H9 (cell line): Measurements from ENCODE around the gene ERP44. TPM values are rescaled to one million over a fixed set of nuclear protein-coding genes. Genes with fewer than 3 reads are reported as not detected.

Source experiments
- DNase-seq: peaks from one replicate; pipeline ENCODE4 v3.0.0-alpha.2; 2017
- H2AFZ ChIP-seq: one replicate; pipeline ENCODE4 v1.6.1; 2013; ENCODE audit warnings: mild to moderate bottlenecking, low read length, control low read depth, moderate library complexity
- H2AK5ac ChIP-seq: 2 replicates; pipeline ENCODE4 v1.6.1; 2013; ENCODE audit warnings: low read length, control low read depth, mixed read lengths; ENCODE audit not compliant: insufficient read length
- H2BK120ac ChIP-seq: one replicate; pipeline ENCODE4 v1.6.1; 2013; ENCODE audit warnings: low read depth, mild to moderate bottlenecking, low read length, control low read depth, inconsistent platforms; ENCODE audit not compliant: poor library complexity, severe bottlenecking
- H2BK12ac ChIP-seq: 2 replicates; pipeline ENCODE4 v1.6.1; 2013; ENCODE audit warnings: low read length, control low read depth, mixed read lengths, low read depth; ENCODE audit not compliant: insufficient read length
- H2BK15ac ChIP-seq: 2 replicates; pipeline ENCODE4 v1.6.1; 2013; ENCODE audit warnings: low read depth, low read length, control low read depth
- H2BK20ac ChIP-seq: one replicate; pipeline ENCODE4 v1.6.1; 2013; ENCODE audit warnings: low read depth, mild to moderate bottlenecking, low read length, control low read depth, inconsistent platforms; ENCODE audit not compliant: poor library complexity, severe bottlenecking
- H2BK5ac ChIP-seq: 2 replicates; pipeline ENCODE4 v1.6.1; 2013; ENCODE audit warnings: low read length, control low read depth, mixed read lengths; ENCODE audit not compliant: insufficient read length
- H3K14ac ChIP-seq: 2 replicates; pipeline ENCODE4 v1.6.1; 2013; ENCODE audit warnings: low read length, control low read depth; ENCODE audit not compliant: insufficient read depth
- H3K18ac ChIP-seq: 2 replicates; pipeline ENCODE4 v1.6.1; 2013; ENCODE audit warnings: low read depth, mild to moderate bottlenecking, mixed read lengths, low read length, control low read depth; ENCODE audit not compliant: insufficient read length
- H3K23ac ChIP-seq: 2 replicates; pipeline ENCODE4 v1.6.1; 2013; ENCODE audit warnings: low read length, control low read depth, mixed read lengths, low read depth; ENCODE audit not compliant: insufficient read length
- H3K23me2 ChIP-seq: 2 replicates; pipeline ENCODE4 v1.6.1; 2013; ENCODE audit warnings: low read depth, mild to moderate bottlenecking, mixed read lengths, low read length, control low read depth; ENCODE audit not compliant: insufficient read length, poor library complexity, severe bottlenecking
- H3K27ac ChIP-seq: 2 replicates; pipeline ENCODE4 v1.5.1; 2013; ENCODE audit warnings: low read length, control low read depth, mixed read lengths, low read depth; ENCODE audit not compliant: insufficient read length
- H3K27me3 ChIP-seq: 2 replicates; pipeline ENCODE4 v1.6.1; 2013; ENCODE audit warnings: low read length, control low read depth, inconsistent platforms; ENCODE audit not compliant: insufficient read depth
- H3K4ac ChIP-seq: 2 replicates; pipeline ENCODE4 v1.6.1; 2013; ENCODE audit warnings: low read depth, mild to moderate bottlenecking, control low read depth, inconsistent platforms, low read length, moderate library complexity
- H3K4me1 ChIP-seq: 2 replicates; pipeline ENCODE4 v1.6.1; 2013; ENCODE audit warnings: low read length, control low read depth, inconsistent platforms; ENCODE audit not compliant: insufficient read depth
- H3K4me2 ChIP-seq: 2 replicates; pipeline ENCODE4 v1.6.1; 2013; ENCODE audit warnings: low read length, control low read depth, mixed read lengths; ENCODE audit not compliant: insufficient read length, insufficient read depth
- H3K56ac ChIP-seq: 2 replicates; pipeline ENCODE4 v1.6.1; 2013; ENCODE audit warnings: low read depth, mild to moderate bottlenecking, mixed read lengths, low read length, control low read depth; ENCODE audit not compliant: insufficient read length
- H3K79me1 ChIP-seq: 2 replicates; pipeline ENCODE4 v1.6.1; 2013; ENCODE audit warnings: low read depth, mild to moderate bottlenecking, moderate library complexity, low read length, control low read depth, inconsistent platforms; ENCODE audit not compliant: insufficient read depth, poor library complexity, severe bottlenecking
- H3K79me2 ChIP-seq: 2 replicates; pipeline ENCODE4 v1.6.1; 2013; ENCODE audit warnings: low read length, control low read depth, inconsistent platforms; ENCODE audit not compliant: insufficient read depth
- H3K9ac ChIP-seq: 2 replicates; pipeline ENCODE4 v1.6.1; 2013; ENCODE audit warnings: low read length, control low read depth, mixed read lengths; ENCODE audit not compliant: insufficient read length; ENCODE audit errors: extremely low read depth
- H3K9me3 ChIP-seq: one replicate; pipeline ENCODE4 v1.6.1; 2013; ENCODE audit warnings: low read depth, low read length, inconsistent platforms; ENCODE audit not compliant: control insufficient read depth
- H3T11ph ChIP-seq: one replicate; pipeline ENCODE4 v1.6.1; 2013; ENCODE audit warnings: mild to moderate bottlenecking, low read length, control low read depth, inconsistent platforms
- H4K20me1 ChIP-seq: one replicate; pipeline ENCODE4 v1.6.1; 2013; ENCODE audit not compliant: control insufficient read depth, insufficient read length, insufficient read depth
- H4K5ac ChIP-seq: 2 replicates; pipeline ENCODE4 v1.6.1; 2013; ENCODE audit warnings: low read depth, mild to moderate bottlenecking, mixed read lengths, low read length, control low read depth; ENCODE audit not compliant: insufficient read length
- H4K8ac ChIP-seq: replicated peaks from 2 replicates; pipeline ENCODE4 v1.6.1; 2013; ENCODE audit warnings: low read length, control low read depth, mixed read lengths, low read depth; ENCODE audit not compliant: insufficient read length
- H4K91ac ChIP-seq: 2 replicates; pipeline ENCODE4 v1.6.1; 2013; ENCODE audit warnings: low read depth, mild to moderate bottlenecking, moderate library complexity, mixed read lengths, low read length, control low read depth; ENCODE audit not compliant: insufficient read length
- H3K27ac Mint-ChIP-seq, 3 experiments: 2 replicates in 2 of 3; 3 replicates in 1 of 3; pipeline ENCODE4 v1.8.0; 2020 to 2021; ENCODE audit warnings: mixed read lengths in 3 of 3, mild to moderate bottlenecking in 1 of 3, moderate library complexity in 1 of 3
- H3K27me3 Mint-ChIP-seq: 2 replicates; pipeline ENCODE4 v1.8.0; 2021; ENCODE audit warnings: low read depth, mild to moderate bottlenecking, moderate library complexity, mixed read lengths
- H3K36me3 Mint-ChIP-seq, 3 experiments: 2 replicates in 2 of 3; 3 replicates in 1 of 3; pipeline ENCODE4 v1.8.0; 2020 to 2021; ENCODE audit warnings: low read depth in 3 of 3, mixed read lengths in 3 of 3; ENCODE audit not compliant: insufficient read depth in 1 of 3
- H3K4me1 Mint-ChIP-seq, 2 experiments: 2 replicates each; pipeline ENCODE4 v1.8.0; 2020; ENCODE audit warnings: mixed read lengths in 2 of 2
- H3K4me3 Mint-ChIP-seq, 2 experiments: 2 replicates in 1 of 2; 3 replicates in 1 of 2; pipeline ENCODE4 v1.8.0; 2020 to 2021; ENCODE audit warnings: mild to moderate bottlenecking in 2 of 2, mixed read lengths in 2 of 2, moderate library complexity in 1 of 2
- H3K9me3 Mint-ChIP-seq, 2 experiments: 2 replicates in 1 of 2; 3 replicates in 1 of 2; pipeline ENCODE4 v1.8.0; 2020; ENCODE audit warnings: mild to moderate bottlenecking in 2 of 2, mixed read lengths in 2 of 2, moderate library complexity in 1 of 2
- WGBS: extraction: QIAGEN DNeasy Blood & Tissue Kit; methylation state at CpG from one replicate; pipeline ENCODE4 v1.1.7; 2013; ENCODE audit warnings: missing lambda C conversion rate, low lambda C conversion rate, mixed read lengths; ENCODE audit not compliant: insufficient read length; ENCODE audit errors: extremely low coverage; 5-methylcytosine and 5-hydroxymethylcytosine counted together
- total RNA-seq: library from RNA; stranded (reverse); gene quantifications from 2 replicates; pipeline ENCODE4 v1.2.1, GENCODE V29; 2021
- TF ChIP-seq, protein P1 (sequence below): fragments of 200-600 bp; sonication (generic); conservative IDR thresholded peaks from 3 replicates; pipeline ENCODE4 v1.8.0; 2021; ENCODE audit warnings: antibody characterized with exemption, mild to moderate bottlenecking

Gene ERP44
- total RNA-seq, 1 experiment from 2014 or later, result 15.4 TPM

DNA sequence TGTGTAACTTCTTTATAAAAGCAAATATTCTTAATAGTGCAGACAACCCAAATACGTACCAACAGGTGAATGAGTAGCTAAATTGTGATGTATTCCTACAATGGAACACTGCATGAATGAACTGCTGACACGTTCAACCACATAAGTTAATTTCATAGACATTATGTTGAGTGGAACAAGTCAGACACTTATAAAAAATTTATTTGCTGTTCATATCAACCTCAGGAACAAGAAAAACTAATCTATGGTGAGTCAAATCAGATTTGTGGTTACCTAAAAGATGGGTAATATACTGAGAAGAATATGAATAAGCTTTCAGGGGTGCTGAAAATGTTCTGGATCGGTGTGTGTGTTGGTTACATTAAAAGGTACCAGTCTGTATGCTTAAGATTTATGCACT lies 35.9 kb upstream of the ERP44 start:
- H3K4me1 Mint-ChIP-seq, result peaks cover 0 to 6% of the 10 kb centered on the region in 2 experiments; a peak in 3 of 4 replicates
- Histone ChIP-seq H3K14ac (no peak overlapping the region), H3K27me3 (no peaks in the 10 kb centered on the region), H2BK5ac (no peak overlapping the region), H3K18ac (no peak overlapping the region), H3K9me3 (no peaks in the 10 kb centered on the region), H2AFZ (no peak overlapping the region), H2BK15ac (no peak overlapping the region), H4K20me1 (no peaks in the 10 kb centered on the region), H3K23ac (no peak overlapping the region), H3K4me1 (no peaks in the 10 kb centered on the region), H2BK120ac (no peak overlapping the region), H3K79me2 (no peaks in the 10 kb centered on the region), H4K91ac (no peak overlapping the region), H3K4ac (no peak overlapping the region), H3T11ph (no peak overlapping the region), H3K9ac (no peak overlapping the region), H3K23me2 (no peaks in the 10 kb centered on the region), H3K56ac (no peak overlapping the region), H2AK5ac (no peak overlapping the region), H2BK12ac (no peak overlapping the region), H4K8ac (no peak overlapping the region), H3K4me2 (no peak overlapping the region), H3K27ac (no peak overlapping the region), H3K79me1 (no peaks in the 10 kb centered on the region), H4K5ac (no peak overlapping the region), H2BK20ac (no peak overlapping the region)
- H3K27ac Mint-ChIP-seq, result no peak overlapping the region
- H3K9me3 Mint-ChIP-seq, result no peaks in the 10 kb centered on the region
- no peak for DNase-seq
- TF ChIP-seq, protein P1, sequence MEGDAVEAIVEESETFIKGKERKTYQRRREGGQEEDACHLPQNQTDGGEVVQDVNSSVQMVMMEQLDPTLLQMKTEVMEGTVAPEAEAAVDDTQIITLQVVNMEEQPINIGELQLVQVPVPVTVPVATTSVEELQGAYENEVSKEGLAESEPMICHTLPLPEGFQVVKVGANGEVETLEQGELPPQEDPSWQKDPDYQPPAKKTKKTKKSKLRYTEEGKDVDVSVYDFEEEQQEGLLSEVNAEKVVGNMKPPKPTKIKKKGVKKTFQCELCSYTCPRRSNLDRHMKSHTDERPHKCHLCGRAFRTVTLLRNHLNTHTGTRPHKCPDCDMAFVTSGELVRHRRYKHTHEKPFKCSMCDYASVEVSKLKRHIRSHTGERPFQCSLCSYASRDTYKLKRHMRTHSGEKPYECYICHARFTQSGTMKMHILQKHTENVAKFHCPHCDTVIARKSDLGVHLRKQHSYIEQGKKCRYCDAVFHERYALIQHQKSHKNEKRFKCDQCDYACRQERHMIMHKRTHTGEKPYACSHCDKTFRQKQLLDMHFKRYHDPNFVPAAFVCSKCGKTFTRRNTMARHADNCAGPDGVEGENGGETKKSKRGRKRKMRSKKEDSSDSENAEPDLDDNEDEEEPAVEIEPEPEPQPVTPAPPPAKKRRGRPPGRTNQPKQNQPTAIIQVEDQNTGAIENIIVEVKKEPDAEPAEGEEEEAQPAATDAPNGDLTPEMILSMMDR, result no peak
- peaks cover 7 to 22% (median 13%) of the 10 kb centered on the region in 3 experiments; a peak in 6 of 7 replicates for H3K36me3 Mint-ChIP-seq
- no peak overlapping the region for H3K4me3 Mint-ChIP-seq
- no peaks in the 10 kb centered on the region for H3K27me3 Mint-ChIP-seq
- WGBS, result no CpG with 5 or more reads among the region's 3 CpGs
